Activated B cell treated with CpG ODN at 0.5 μM for 24 hours (primary cell): ENCODE data around the gene KIAA0232. TPM values are rescaled to one million over a fixed set of nuclear protein-coding genes. Genes with fewer than 3 reads are reported as not detected.

ENCODE experiments used
- ATAC-seq: fragments of 200-7000 bp; cut with Tn5 transposase; one replicate; pipeline ENCODE4 v1.10.0; 2021; ENCODE audit warnings: low read depth, mild to moderate bottlenecking, moderate library complexity
- CTCF ChIA-PET: fragments of 350-600 bp; sonication (Branson Sonifier 250); formaldehyde crosslinking; loops from one replicate; lab custom pipeline; 2021; ENCODE audit warnings: antibody characterized with exemption; lab: Charles Lee
- POLR2A ChIA-PET: fragments of 350-600 bp; sonication (Branson Sonifier 250); formaldehyde crosslinking; loops from one replicate; lab custom pipeline; 2021; ENCODE audit warnings: antibody characterized with exemption; lab: Charles Lee
- DNase-seq: peaks from one replicate; pipeline ENCODE4 v3.0.0; 2022
- H3K27ac Mint-ChIP-seq: one replicate; pipeline ENCODE4 v1.8.0; 2020; ENCODE audit warnings: mixed read lengths
- H3K27me3 Mint-ChIP-seq: one replicate; pipeline ENCODE4 v1.8.0; 2021; ENCODE audit warnings: mixed read lengths
- H3K36me3 Mint-ChIP-seq: one replicate; pipeline ENCODE4 v1.8.0; 2021; ENCODE audit warnings: low read depth, mixed read lengths
- H3K4me1 Mint-ChIP-seq: one replicate; pipeline ENCODE4 v1.8.0; 2021; ENCODE audit warnings: mixed read lengths
- H3K4me3 Mint-ChIP-seq: one replicate; pipeline ENCODE4 v1.8.0; 2020; ENCODE audit warnings: mild to moderate bottlenecking, mixed read lengths
- H3K9me3 Mint-ChIP-seq: one replicate; pipeline ENCODE4 v1.8.0; 2020; ENCODE audit warnings: mixed read lengths
- intact Hi-C: fragments of 100-400 bp; cut with micrococcal nuclease; formaldehyde crosslinking; loops from one replicate; pipeline ENCODE4 v1.15.1; 2024
- total RNA-seq: library from RNA; stranded (reverse); gene quantifications from 2 replicates; pipeline ENCODE4 v1.2.3, GENCODE V29; 2022
- TF ChIP-seq, protein P1 (sequence below): fragments of 200-600 bp; IDR thresholded peaks from one replicate; pipeline ENCODE4 v1.8.0; 2022; ENCODE audit warnings: antibody characterized with exemption, mild to moderate bottlenecking

KIAA0232 gene
- total RNA-seq, 1 donor from 2014 or later, result 15.5 TPM

DNA sequence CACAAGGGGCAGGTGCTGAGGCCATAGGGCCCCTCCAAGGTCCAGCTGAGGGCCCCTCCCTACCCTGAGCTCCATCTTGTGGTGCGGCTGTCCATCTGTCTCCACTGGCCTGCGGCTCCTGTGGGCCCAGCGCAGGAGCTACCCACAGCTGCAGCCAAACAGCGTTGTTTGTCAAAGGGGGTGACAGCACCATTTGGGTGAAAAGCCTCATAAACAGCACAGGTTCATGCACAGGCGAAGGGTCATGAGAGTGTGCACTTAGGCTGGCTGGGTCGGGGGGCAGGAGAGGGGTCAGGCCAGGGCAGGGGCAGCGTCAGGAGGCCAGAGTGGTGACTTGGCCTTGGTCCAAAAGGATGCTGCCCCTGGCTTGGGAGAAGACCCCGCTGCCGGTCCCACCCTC is 34.2 kb upstream of the KIAA0232 start:
- H3K4me1 Mint-ChIP-seq, result no peaks in the 10 kb centered on the region
- ChIA-PET CTCF (no interaction called here), POLR2A (no interaction called here)
- no peak overlapping the region for H3K4me3 Mint-ChIP-seq
- TF ChIP-seq, protein P1, sequence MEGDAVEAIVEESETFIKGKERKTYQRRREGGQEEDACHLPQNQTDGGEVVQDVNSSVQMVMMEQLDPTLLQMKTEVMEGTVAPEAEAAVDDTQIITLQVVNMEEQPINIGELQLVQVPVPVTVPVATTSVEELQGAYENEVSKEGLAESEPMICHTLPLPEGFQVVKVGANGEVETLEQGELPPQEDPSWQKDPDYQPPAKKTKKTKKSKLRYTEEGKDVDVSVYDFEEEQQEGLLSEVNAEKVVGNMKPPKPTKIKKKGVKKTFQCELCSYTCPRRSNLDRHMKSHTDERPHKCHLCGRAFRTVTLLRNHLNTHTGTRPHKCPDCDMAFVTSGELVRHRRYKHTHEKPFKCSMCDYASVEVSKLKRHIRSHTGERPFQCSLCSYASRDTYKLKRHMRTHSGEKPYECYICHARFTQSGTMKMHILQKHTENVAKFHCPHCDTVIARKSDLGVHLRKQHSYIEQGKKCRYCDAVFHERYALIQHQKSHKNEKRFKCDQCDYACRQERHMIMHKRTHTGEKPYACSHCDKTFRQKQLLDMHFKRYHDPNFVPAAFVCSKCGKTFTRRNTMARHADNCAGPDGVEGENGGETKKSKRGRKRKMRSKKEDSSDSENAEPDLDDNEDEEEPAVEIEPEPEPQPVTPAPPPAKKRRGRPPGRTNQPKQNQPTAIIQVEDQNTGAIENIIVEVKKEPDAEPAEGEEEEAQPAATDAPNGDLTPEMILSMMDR, result no peak
- no peak for DNase-seq
- H3K9me3 Mint-ChIP-seq, result no peaks in the 10 kb centered on the region
- no peaks in the 10 kb centered on the region for H3K36me3 Mint-ChIP-seq
- H3K27me3 Mint-ChIP-seq, result peaks cover 7% of the 10 kb centered on the region
- no peak for ATAC-seq
- H3K27ac Mint-ChIP-seq, result no peak overlapping the region
- intact Hi-C loops, result no loop called here

DNA sequence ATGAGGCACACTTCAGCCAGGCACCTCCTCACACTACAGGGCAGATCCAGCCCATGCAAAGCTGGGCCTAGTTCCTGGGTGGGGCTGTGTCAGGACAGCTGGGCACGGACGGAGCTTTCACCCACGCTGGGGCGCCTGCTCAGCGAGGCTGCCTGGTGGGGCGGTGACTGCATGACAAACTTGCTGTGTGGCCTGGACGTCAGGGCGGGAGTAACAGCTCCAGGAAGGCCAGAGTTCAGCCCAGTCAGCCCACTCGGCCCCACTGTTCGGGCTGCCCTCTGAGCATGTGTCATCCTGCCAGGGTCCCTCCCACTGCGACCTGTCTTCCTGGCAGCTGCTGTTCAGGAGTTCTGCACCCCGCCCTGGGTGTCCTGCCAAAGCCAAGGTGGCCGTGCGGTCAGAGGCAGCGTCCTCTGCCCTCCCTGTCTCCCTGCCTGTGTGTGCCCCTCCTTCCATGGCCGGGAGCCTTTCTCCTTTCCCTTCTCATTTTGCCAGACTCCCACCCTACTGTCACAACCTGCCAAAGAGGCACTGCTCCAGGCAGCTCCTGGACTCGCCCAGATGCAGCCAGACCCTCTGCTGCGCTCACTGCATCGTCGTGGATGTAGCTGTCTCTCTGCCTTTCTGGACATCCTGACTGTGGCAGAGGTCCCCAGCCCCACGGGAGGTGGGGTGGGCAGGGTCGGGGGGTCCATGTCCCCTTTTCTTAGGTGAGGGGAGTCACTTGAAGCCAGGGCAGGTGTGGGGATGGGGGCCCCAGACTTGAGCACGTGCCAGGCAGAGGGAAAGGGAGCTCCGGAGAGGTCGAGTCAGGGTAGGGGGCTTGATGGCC is 33.0 kb upstream of the KIAA0232 start:
- DNase-seq (no peak), ATAC-seq (no peak)
- Mint-ChIP-seq H3K9me3 (no peaks in the 10 kb centered on the region), H3K27me3 (peaks cover 4% of the 10 kb centered on the region), H3K4me3 (no peak overlapping the region), H3K36me3 (no peaks in the 10 kb centered on the region), H3K27ac (no peak overlapping the region), H3K4me1 (no peaks in the 10 kb centered on the region)
- TF ChIP-seq, protein P1, result no peak
- intact Hi-C loops, result no loop called here
- ChIA-PET CTCF (no interaction called here), POLR2A (no interaction called here)

DNA sequence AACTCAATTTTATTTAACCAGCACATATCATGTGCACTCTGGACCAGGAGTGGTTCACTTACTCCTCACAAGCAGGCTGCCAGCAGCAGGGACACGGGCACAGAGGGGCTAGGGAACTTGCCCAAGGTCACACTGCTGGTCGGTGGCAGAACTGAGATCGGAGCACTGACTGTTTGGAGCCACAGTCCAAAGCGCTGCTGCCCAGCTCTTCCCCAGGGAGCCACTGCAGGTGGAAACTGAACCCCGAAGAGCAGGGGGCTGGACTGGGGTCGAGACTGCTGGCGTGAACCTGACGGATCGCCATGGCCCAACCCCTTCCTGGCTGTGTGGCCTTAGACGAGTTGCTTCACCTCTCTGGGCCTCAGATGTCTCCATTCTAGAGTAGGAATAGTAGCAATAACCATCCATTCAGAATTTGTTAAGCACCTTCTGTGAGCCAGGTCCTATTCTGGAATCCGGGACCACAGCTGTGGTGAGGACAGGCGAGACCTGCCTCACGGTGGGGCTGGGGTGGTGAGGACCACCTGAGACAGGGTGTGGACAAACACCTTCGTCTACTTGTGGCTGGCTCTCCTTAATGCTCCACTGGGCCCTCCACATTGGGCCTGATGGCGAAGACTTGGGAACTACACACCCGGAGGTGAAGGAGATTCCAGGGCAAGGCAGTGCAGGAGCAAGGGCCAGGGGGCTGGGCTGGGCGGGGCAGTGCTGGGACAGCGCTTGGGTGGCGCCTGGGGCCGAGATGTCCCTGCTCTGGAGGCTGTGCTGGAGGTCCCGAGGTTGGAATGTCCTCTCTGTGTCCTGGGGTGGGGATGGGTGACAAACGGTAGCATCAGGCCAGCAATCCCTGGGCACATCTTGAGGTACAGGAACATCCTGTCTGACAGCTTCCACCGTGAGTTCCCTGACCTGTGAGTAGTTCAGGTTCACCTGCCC is 32.0 kb upstream of the KIAA0232 start:
- no peaks in the 10 kb centered on the region for H3K36me3 Mint-ChIP-seq
- no peak overlapping the region for H3K27ac Mint-ChIP-seq
- no peaks in the 10 kb centered on the region for H3K4me1 Mint-ChIP-seq
- no peaks in the 10 kb centered on the region for H3K9me3 Mint-ChIP-seq
- POLR2A ChIA-PET, result no interaction called here
- H3K4me3 Mint-ChIP-seq, result no peak overlapping the region
- CTCF ChIA-PET, result no interaction called here
- DNase-seq (no peak), ATAC-seq (no peak)
- H3K27me3 Mint-ChIP-seq, result peaks cover 3% of the 10 kb centered on the region
- intact Hi-C loops, result no loop called here
- TF ChIP-seq, protein P1, result no peak

DNA sequence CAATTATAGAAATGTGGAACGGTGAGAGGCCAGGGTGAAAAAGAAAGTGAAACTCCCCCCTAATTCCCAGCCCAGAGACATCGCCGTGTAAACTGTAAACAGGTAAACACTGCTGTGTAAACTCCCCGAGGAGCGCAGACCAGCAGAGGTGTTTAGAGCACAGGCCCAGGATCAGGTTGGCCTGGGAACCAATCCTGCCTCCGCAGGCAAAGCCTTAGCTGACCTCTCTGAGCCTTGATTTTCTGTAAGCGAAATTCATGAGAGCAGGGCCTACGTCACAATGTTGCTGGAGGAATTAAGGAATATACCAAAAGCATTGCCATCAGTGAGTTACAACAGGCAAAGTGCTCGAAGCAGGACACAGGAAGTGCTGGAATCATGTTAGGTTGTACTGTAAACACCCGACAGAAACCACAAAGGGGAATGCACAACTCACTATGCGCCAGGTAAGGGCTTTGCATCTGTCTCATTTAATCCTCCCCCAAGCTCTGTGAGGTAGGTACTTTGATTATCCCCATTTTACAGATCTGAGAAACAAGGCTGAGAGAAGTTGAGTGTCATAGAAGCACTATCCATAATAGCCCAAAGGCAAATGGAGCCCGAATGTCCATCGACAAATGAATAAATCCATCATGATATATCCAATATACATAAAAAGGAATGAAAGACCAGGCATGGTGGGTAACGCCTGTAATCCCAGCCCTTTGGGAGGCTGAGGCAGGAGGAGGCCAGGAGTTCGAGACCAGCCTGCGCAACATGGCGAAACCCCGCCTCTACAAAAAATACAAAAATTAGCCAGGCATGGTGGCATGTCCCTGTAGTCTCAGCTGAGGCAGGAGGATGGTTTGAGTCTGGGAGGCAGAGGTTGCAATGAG is 30.7 kb upstream of the KIAA0232 start:
- no peaks in the 10 kb centered on the region for H3K9me3 Mint-ChIP-seq
- H3K4me1 Mint-ChIP-seq, result no peaks in the 10 kb centered on the region
- no peaks in the 10 kb centered on the region for H3K36me3 Mint-ChIP-seq
- ATAC-seq (no peak), DNase-seq (no peak)
- no peak overlapping the region for H3K27ac Mint-ChIP-seq
- H3K4me3 Mint-ChIP-seq, result no peak overlapping the region
- intact Hi-C loops, result no loop called here
- TF ChIP-seq, protein P1, result no peak
- POLR2A ChIA-PET, result no interaction called here
- CTCF ChIA-PET, result no interaction called here
- H3K27me3 Mint-ChIP-seq, result peaks cover 2% of the 10 kb centered on the region
